T-cell (primary cell): ENCODE measurements around the gene KLF1. TPM values are rescaled to one million over a fixed set of nuclear protein-coding genes. Genes with fewer than 3 reads are reported as not detected.
A peak's percentile ranks its signal among the peaks of the same experiment; 100 is the strongest.

Source experiments
- ATAC-seq, 4 experiments: fragments of 200-7000 bp in 3 of 4; fragments of 150-1000 bp in 1 of 4; cut with Tn5 transposase; replicated peaks in 1 of 4; 1 replicate in 3 of 4; 2 replicates in 1 of 4; pipeline ENCODE4 v1.10.0; 2021; ENCODE audit warnings: moderate library complexity in 3 of 4, mild to moderate bottlenecking in 2 of 4, moderate number of reproducible peaks in 1 of 4
- CTCF ChIA-PET, 2 donors: fragments of 300-600 bp; sonication (Branson Sonifier 250); formaldehyde crosslinking; loops; one replicate each; lab custom pipeline; 2022; ENCODE audit warnings: antibody characterized with exemption in 2 of 2; lab: Charles Lee
- POLR2A ChIA-PET, 2 donors: fragments of 300-600 bp; sonication (Branson Sonifier 250); formaldehyde crosslinking; loops; one replicate each; lab custom pipeline; 2022; ENCODE audit warnings: antibody characterized with exemption in 2 of 2; lab: Charles Lee
- DNase-seq, 35 experiments: peaks; one replicate each; pipeline versions ENCODE4 v3.0.0 to v3.0.0-alpha.2; 2013 to 2023
- H3K27ac ChIP-seq: one replicate; pipeline ENCODE4 v1.5.1; 2013; ENCODE audit warnings: low read length
- H3K27me3 ChIP-seq, 2 experiments: replicated peaks in 1 of 2; 1 replicate in 1 of 2; 2 replicates in 1 of 2; pipeline versions ENCODE4 v1.6.1 to v1.7.0; 2013; ENCODE audit warnings: low read length in 1 of 2, mixed read lengths in 1 of 2; ENCODE audit not compliant: control insufficient read depth in 2 of 2, insufficient read depth in 2 of 2; ENCODE audit errors: extremely low read depth in 1 of 2
- H3K36me3 ChIP-seq, 2 donors: 1 replicate in 1 of 2; 2 replicates in 1 of 2; pipeline versions ENCODE4 v1.6.1 to v1.7.0; 2013; ENCODE audit warnings: low read length in 1 of 2; ENCODE audit not compliant: control insufficient read depth in 2 of 2, insufficient read depth in 1 of 2; ENCODE audit errors: extremely low read depth in 1 of 2
- H3K4me1 ChIP-seq, 2 experiments: 1 replicate in 1 of 2; 2 replicates in 1 of 2; pipeline versions ENCODE4 v1.6.1 to v1.7.0; 2013; ENCODE audit warnings: low read length in 2 of 2, mixed read lengths in 1 of 2; ENCODE audit not compliant: insufficient read depth in 2 of 2, control insufficient read depth in 1 of 2; ENCODE audit errors: extremely low read depth in 1 of 2
- H3K4me3 ChIP-seq, 2 donors: 1 replicate in 1 of 2; 2 replicates in 1 of 2; pipeline versions ENCODE4 v1.5.1 to v1.7.0; 2013; ENCODE audit warnings: mild to moderate bottlenecking in 2 of 2, low read length in 1 of 2, moderate library complexity in 1 of 2; ENCODE audit not compliant: control insufficient read depth in 1 of 2; ENCODE audit errors: extremely low read depth in 1 of 2
- H3K9me3 ChIP-seq: 2 replicates; pipeline ENCODE4 v1.7.0; 2013
- H3K27ac Mint-ChIP-seq, 2 donors: one replicate each; pipeline ENCODE4 v1.8.0; 2020 to 2021; ENCODE audit warnings: mild to moderate bottlenecking in 2 of 2, mixed read lengths in 2 of 2
- H3K27me3 Mint-ChIP-seq, 2 donors: one replicate each; pipeline ENCODE4 v1.8.0; 2021 to 2022; ENCODE audit warnings: mixed read lengths in 2 of 2
- H3K36me3 Mint-ChIP-seq: one replicate; pipeline ENCODE4 v1.8.0; 2021; ENCODE audit warnings: mixed read lengths
- H3K4me1 Mint-ChIP-seq, 3 donors: one replicate each; pipeline ENCODE4 v1.8.0; 2020 to 2022; ENCODE audit warnings: mixed read lengths in 3 of 3, mild to moderate bottlenecking in 1 of 3
- H3K4me3 Mint-ChIP-seq, 3 donors: one replicate each; pipeline ENCODE4 v1.8.0; 2020 to 2022; ENCODE audit warnings: mild to moderate bottlenecking in 3 of 3, mixed read lengths in 3 of 3, moderate library complexity in 3 of 3
- H3K9me3 Mint-ChIP-seq, 3 donors: one replicate each; pipeline ENCODE4 v1.8.0; 2020 to 2022; ENCODE audit warnings: mixed read lengths in 3 of 3
- WGBS: methylation state at CpG from one replicate; pipeline ENCODE4 v1.1.5; 2013; ENCODE audit warnings: missing lambda C conversion rate; ENCODE audit not compliant: insufficient coverage; 5-methylcytosine and 5-hydroxymethylcytosine counted together
- total RNA-seq, 35 experiments: library from RNA in 6 of 35; stranded (reverse) in 6 of 35; fragments of 120-200 nt in 1 of 35; gene quantifications; one replicate each; pipeline versions ENCODE4 v1.2.1 to v1.2.4 and lab custom pipeline; 2013 to 2026

KLF1 gene
- total RNA-seq, 5 donors from 2014 or later (not counting 1 experiment from before 2014, with no cell fraction given): 0.36 to 0.67 (median 0.38) TPM; not detected in 2

DNA sequence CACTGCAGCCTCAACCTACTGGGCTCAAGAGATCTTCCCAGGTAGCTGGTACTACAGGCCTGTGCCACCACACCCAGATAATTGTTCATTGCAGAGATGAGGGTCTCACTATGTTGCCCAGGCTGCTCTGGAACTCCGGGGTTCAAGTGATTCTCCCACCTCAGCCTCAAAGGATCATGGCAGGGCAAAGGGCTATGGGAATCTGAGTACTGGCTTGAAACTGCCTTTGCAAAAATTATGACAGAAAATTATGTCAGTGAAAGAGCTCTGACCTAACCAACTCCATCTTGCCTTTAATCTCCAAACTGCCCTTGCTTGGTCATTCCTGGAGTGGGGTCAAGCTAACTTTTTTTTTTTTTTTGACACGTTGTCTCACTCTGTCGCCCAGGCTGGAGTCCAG is 4.4 kb downstream of the KLF1 start:
- ATAC-seq (no peak), DNase-seq (no peak)
- peaks cover 8% of the 10 kb centered on the region for H3K36me3 Mint-ChIP-seq
- peaks cover 0 to 2% of the 10 kb centered on the region in 2 donors for H3K27me3 Mint-ChIP-seq
- Histone ChIP-seq H3K27me3 (peaks cover 0 to 8% of the 10 kb centered on the region in 2 experiments), H3K27ac (no peak overlapping the region), H3K4me3 (no peak overlapping the region), H3K4me1 (peaks cover 3 to 42% of the 10 kb centered on the region in 2 experiments), H3K36me3 (peaks cover 10 to 12% of the 10 kb centered on the region in 2 donors), H3K9me3 (no peaks in the 10 kb centered on the region)
- peak overlapping the region; percentile 68 to 86 (median 74) for H3K4me3 Mint-ChIP-seq
- WGBS: 100% methylated on average over 1 of the region's 3 CpGs
- H3K4me1 Mint-ChIP-seq: peaks cover 32 to 39% (median 33%) of the 10 kb centered on the region in 3 donors
- POLR2A ChIA-PET: interaction anchor here (0.6 to 0.8 kb wide), 2 partner anchors 8 to 9 kb away, joined by 4 to 5 read pairs; partner anchors contain the start of gene GCDH (in 1 of the 2)
- H3K27ac Mint-ChIP-seq: peak overlapping the region; percentile 63 to 82
- CTCF ChIA-PET: interaction anchor here (0.6 to 1.2 kb wide), 2 partner anchors 9 to 79 kb away, joined by 3 to 12 read pairs; no protein-coding TSS in a partner anchor
- H3K9me3 Mint-ChIP-seq: no peaks in the 10 kb centered on the region

DNA sequence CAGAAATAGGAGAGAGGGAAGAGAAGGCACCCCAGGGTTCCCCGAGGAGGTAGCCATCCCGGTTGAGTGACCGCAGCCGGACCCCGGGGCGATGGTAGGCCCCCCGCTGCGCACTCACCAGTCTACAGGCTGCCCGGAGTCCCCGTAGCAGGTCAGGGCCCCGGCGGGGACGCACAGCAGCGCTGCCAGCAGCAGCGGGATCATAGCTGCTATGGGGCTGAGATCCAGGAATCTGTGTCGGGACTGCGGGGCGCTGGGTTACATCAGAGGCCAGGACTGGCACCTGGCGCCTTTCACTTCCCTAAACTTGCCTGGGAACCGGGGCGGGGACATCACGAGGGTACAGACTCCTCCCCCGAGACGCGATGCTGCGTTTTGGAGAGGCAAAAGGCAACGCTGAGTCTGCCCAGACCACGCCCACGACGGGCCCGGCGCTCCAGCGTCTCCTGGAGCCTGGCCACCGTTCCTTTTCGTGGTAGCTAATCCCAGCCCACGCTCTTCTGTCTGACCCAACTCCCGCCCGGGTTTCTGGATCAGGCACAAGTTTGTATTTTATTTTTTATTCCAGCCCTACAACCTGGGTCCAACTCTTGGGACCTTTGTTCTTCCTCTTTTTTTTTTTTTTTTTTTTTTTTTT is 5.7 kb downstream of the KLF1 start, which contains the start of gene DNASE2:
Gene DNASE2, minus strand, starts transcription at position 278 of the 637 bp plus-strand sequence. Its CDS starts 74 bp downstream, at position 204.
- H3K4me1 Mint-ChIP-seq: peaks cover 28 to 36% (median 29%) of the 10 kb centered on the region in 3 donors
- H3K36me3 ChIP-seq: peaks cover 10 to 20% of the 10 kb centered on the region in 2 donors
- peaks cover 3 to 40% of the 10 kb centered on the region in 2 experiments for H3K4me1 ChIP-seq
- under 1% methylated on average over 33 of the region's 38 CpGs for WGBS
- H3K27ac Mint-ChIP-seq: peak within 1 kb of the TSS; percentile 82 to 84
- H3K27me3 Mint-ChIP-seq: peaks cover 0 to 2% of the 10 kb centered on the region in 2 donors
- peak within 1 kb of the TSS; percentile 43 for H3K27ac ChIP-seq
- H3K27me3 ChIP-seq: peaks cover 0 to 8% of the 10 kb centered on the region in 2 experiments
- POLR2A ChIA-PET: interaction anchor here in 1 of 2 donors (0.6 kb wide), 1 partner anchor 158 kb away, joined by 3 read pairs; no protein-coding TSS in a partner anchor
- CTCF ChIA-PET: interaction anchor here (0.5 to 0.7 kb wide), 4 partner anchors 83 to 1803 kb away, joined by 4 to 9 read pairs (median 4); no protein-coding TSS in a partner anchor
- H3K9me3 Mint-ChIP-seq: no peaks in the 10 kb centered on the region
- no peaks in the 10 kb centered on the region for H3K9me3 ChIP-seq
- ATAC-seq (peak; percentile 74 to 78 (median 74)), DNase-seq (peak; percentile 66 to 91 (median 78))
- peak within 1 kb of the TSS; percentile 51 to 80 for H3K4me3 ChIP-seq
- peak within 1 kb of the TSS; percentile 74 to 90 (median 86) for H3K4me3 Mint-ChIP-seq
- peaks cover 13% of the 10 kb centered on the region for H3K36me3 Mint-ChIP-seq

DNA sequence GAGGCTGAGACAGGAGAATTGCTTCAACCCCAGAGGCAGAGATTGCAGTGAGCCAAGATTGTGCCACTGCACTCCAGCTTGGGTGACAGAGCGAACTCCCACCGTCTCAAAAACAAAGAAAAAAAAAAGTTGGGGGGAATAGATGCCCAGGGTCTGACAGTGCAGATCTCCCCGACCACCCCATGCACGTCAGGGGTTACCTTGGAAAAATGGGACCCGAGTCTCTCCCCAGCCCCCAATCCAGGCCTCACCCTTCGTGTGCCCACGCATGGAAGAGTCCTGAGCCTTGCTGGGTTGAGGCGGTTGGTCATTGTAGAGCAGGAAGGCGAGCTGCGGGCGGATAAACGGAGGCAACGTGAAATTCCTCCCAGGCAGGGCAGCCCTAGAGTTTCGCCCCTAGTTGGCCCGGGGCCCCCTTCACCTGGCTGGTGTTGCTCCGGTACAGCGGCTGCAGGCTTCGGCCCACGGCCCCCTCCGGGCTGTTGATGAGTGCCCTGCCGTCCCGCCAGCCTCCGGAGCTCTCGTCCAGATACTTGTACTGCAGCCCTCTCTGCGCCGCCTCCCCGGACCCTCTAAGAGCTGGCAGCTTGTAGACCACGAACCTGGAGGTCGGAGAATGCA is 6.3 kb downstream of the KLF1 start:
- H3K4me3 ChIP-seq: peak overlapping the region; percentile 51 to 80
- peaks cover 10 to 27% of the 10 kb centered on the region in 2 donors for H3K36me3 ChIP-seq
- 13% methylated on average over 17 of the region's 29 CpGs for WGBS
- H3K4me3 Mint-ChIP-seq: peak overlapping the region; percentile 74 to 90 (median 86)
- peaks cover 0 to 2% of the 10 kb centered on the region in 2 donors for H3K27me3 Mint-ChIP-seq
- H3K27me3 ChIP-seq: peaks cover 0 to 8% of the 10 kb centered on the region in 2 experiments
- CTCF ChIA-PET: interaction anchor here (0.6 to 0.7 kb wide), 5 partner anchors 11 to 1286 kb away, joined by 4 to 9 read pairs (median 5); no protein-coding TSS in a partner anchor
- H3K9me3 Mint-ChIP-seq: no peaks in the 10 kb centered on the region
- H3K4me1 Mint-ChIP-seq: peaks cover 27 to 35% (median 29%) of the 10 kb centered on the region in 3 donors
- DNase-seq (peak in 1 of 35 experiments; percentile 24), ATAC-seq (peak; percentile 1 to 14 (median 10))
- H3K36me3 Mint-ChIP-seq: peaks cover 14% of the 10 kb centered on the region
- peak overlapping the region; percentile 30 to 84 for H3K27ac Mint-ChIP-seq
- POLR2A ChIA-PET: interaction anchor here in 1 of 2 donors (0.6 kb wide), 1 partner anchor 16 kb away, joined by 3 read pairs; no protein-coding TSS in a partner anchor
- peaks cover 3 to 34% of the 10 kb centered on the region in 2 experiments for H3K4me1 ChIP-seq
- H3K9me3 ChIP-seq: no peaks in the 10 kb centered on the region
- H3K27ac ChIP-seq: peak overlapping the region; percentile 43

- H3K4me3 Mint-ChIP-seq: no peak overlapping the region
- WGBS: 87% methylated on average over 3 of the region's 6 CpGs
- POLR2A ChIA-PET: interaction anchor here in 1 of 2 donors (0.6 kb wide), 1 partner anchor 143 kb away, joined by 7 read pairs; no protein-coding TSS in a partner anchor
These were observed 11.9 kb downstream of the KLF1 start for GRCh38 chr19:12875086-12875485.

GRCh38 chr19:12873891-12874745 is 12.9 kb downstream of the KLF1 start:
- Histone ChIP-seq H3K4me1 (peaks cover 0 to 5% of the 10 kb centered on the region in 2 experiments), H3K9me3 (no peaks in the 10 kb centered on the region), H3K27ac (no peak overlapping the region), H3K4me3 (peak overlapping the region in 1 of 2 donors; percentile 54), H3K36me3 (peaks cover 11 to 35% of the 10 kb centered on the region in 2 donors), H3K27me3 (no peaks in the 10 kb centered on the region)
- peaks cover 34% of the 10 kb centered on the region for H3K36me3 Mint-ChIP-seq
- no peaks in the 10 kb centered on the region for H3K27me3 Mint-ChIP-seq
- peaks cover 0 to 4% (median 0%) of the 10 kb centered on the region in 3 donors for H3K9me3 Mint-ChIP-seq
- 94% methylated on average over 42 of the region's 86 CpGs for WGBS
- peak overlapping the region in 1 of 3 donors; percentile 64 for H3K4me3 Mint-ChIP-seq
- DNase-seq (no peak), ATAC-seq (no peak)
- H3K4me1 Mint-ChIP-seq: peaks cover 0 to 11% (median 4%) of the 10 kb centered on the region in 3 donors
- ChIA-PET CTCF (interaction anchor here (0.5 to 1.1 kb wide), 3 partner anchors 9 to 102 kb away, joined by 3 read pairs; no protein-coding TSS in a partner anchor), POLR2A (no interaction called here)
- H3K27ac Mint-ChIP-seq: no peak overlapping the region

More at GRCh38 chr19:12875086-12875485, 11.9 kb downstream of the KLF1 start:
- Histone ChIP-seq H3K9me3 (no peaks in the 10 kb centered on the region), H3K27me3 (no peaks in the 10 kb centered on the region), H3K36me3 (peaks cover 11 to 35% of the 10 kb centered on the region in 2 donors), H3K27ac (no peak overlapping the region), H3K4me3 (no peak overlapping the region), H3K4me1 (peaks cover 0 to 10% of the 10 kb centered on the region in 2 experiments)
- peaks cover 34% of the 10 kb centered on the region for H3K36me3 Mint-ChIP-seq
- ATAC-seq (no peak), DNase-seq (no peak)
- CTCF ChIA-PET: interaction anchor here in 1 of 2 donors (2.0 kb wide), 1 partner anchor 10 kb away, joined by 4 read pairs; no protein-coding TSS in a partner anchor
- peaks cover 6 to 17% (median 11%) of the 10 kb centered on the region in 3 donors for H3K4me1 Mint-ChIP-seq
- H3K27me3 Mint-ChIP-seq: no peaks in the 10 kb centered on the region
- H3K27ac Mint-ChIP-seq: no peak overlapping the region
- H3K9me3 Mint-ChIP-seq: peaks cover 0 to 4% (median 0%) of the 10 kb centered on the region in 3 donors
